C4-2B (cell line): ENCODE data around the gene ELL2.

ENCODE experiments used
- CTCF ChIP-seq: fragments of 450-650 bp; conservative IDR thresholded peaks from 2 replicates; pipeline ENCODE4 v1.5.1; 2017; ENCODE audit warnings: mild to moderate bottlenecking
- ZFX ChIP-seq: fragments of 450-650 bp; IDR thresholded peaks from 2 replicates; pipeline ENCODE4 v1.6.1; 2017

- TF ChIP-seq CTCF (no peak), ZFX (no peak)
Measured at GRCh38 chr5:95863383-95863757, 98.3 kb downstream of the ELL2 start.
